Stimulated activated naive B cell treated with anti-CD40 and anti-IgM and Interleukin-4, amounts not matched to agents 10 μg/mL and 1 μg/mL and 100 μg/mL, for 72 hours (primary cell): ENCODE measurements around the gene BDKRB2.

Experiments
- ATAC-seq, 2 donors: fragments of 150-1000 bp; cut with Tn5 transposase; replicated peaks; 2 replicates each; pipeline ENCODE4 v1.10.0; 2021; ENCODE audit warnings: moderate library complexity in 1 of 2
- DNase-seq: peaks from one replicate; pipeline ENCODE4 v3.0.0; 2021
- H3K27ac Mint-ChIP-seq: one replicate; pipeline ENCODE4 v1.8.0; 2022; ENCODE audit warnings: mild to moderate bottlenecking, mixed read lengths
- H3K27me3 Mint-ChIP-seq, 2 donors: one replicate each; pipeline ENCODE4 v1.8.0; 2022; ENCODE audit warnings: mixed read lengths in 2 of 2
- H3K36me3 Mint-ChIP-seq, 2 donors: one replicate each; pipeline ENCODE4 v1.8.0; 2022; ENCODE audit warnings: mixed read lengths in 2 of 2, mild to moderate bottlenecking in 1 of 2
- H3K4me1 Mint-ChIP-seq, 2 donors: one replicate each; pipeline ENCODE4 v1.8.0; 2022; ENCODE audit warnings: mixed read lengths in 2 of 2, mild to moderate bottlenecking in 1 of 2
- H3K4me3 Mint-ChIP-seq, 2 donors: one replicate each; pipeline ENCODE4 v1.8.0; 2022; ENCODE audit warnings: mild to moderate bottlenecking in 2 of 2, mixed read lengths in 2 of 2, moderate library complexity in 1 of 2
- H3K9me3 Mint-ChIP-seq, 2 donors: one replicate each; pipeline ENCODE4 v1.8.0; 2022; ENCODE audit warnings: mixed read lengths in 2 of 2, mild to moderate bottlenecking in 1 of 2

The BDKRB2 gene

GRCh38 chr14:96252999-96253539 lies 48.4 kb downstream of the BDKRB2 start:
- no peak overlapping the region for H3K27ac Mint-ChIP-seq
- no peaks in the 10 kb centered on the region for H3K9me3 Mint-ChIP-seq
- DNase-seq: no peak
- peaks cover 48 to 56% of the 10 kb centered on the region in 2 donors for H3K27me3 Mint-ChIP-seq
- no peak overlapping the region for H3K4me3 Mint-ChIP-seq
- H3K4me1 Mint-ChIP-seq: no peaks in the 10 kb centered on the region
- no peak for ATAC-seq
- no peaks in the 10 kb centered on the region for H3K36me3 Mint-ChIP-seq

GRCh38 chr14:96254687-96255086 lies 50.0 kb downstream of the BDKRB2 start:
- H3K27me3 Mint-ChIP-seq: peaks cover 40 to 50% of the 10 kb centered on the region in 2 donors
- H3K9me3 Mint-ChIP-seq: no peaks in the 10 kb centered on the region
- no peak overlapping the region for H3K4me3 Mint-ChIP-seq
- H3K27ac Mint-ChIP-seq: no peak overlapping the region
- H3K4me1 Mint-ChIP-seq: no peaks in the 10 kb centered on the region
- no peaks in the 10 kb centered on the region for H3K36me3 Mint-ChIP-seq
- DNase-seq: no peak
- no peak for ATAC-seq

GRCh38 chr14:96255501-96256366 lies 51.1 kb downstream of the BDKRB2 start, which contains the start of gene BDKRB1:
Gene BDKRB1, plus strand, starts transcription at chr14:96256210. Its CDS starts 7,473 bp downstream, at chr14:96263683.
- Mint-ChIP-seq H3K27ac (no peak within 1 kb of the TSS), H3K27me3 (peaks cover 41 to 57% of the 10 kb centered on the region in 2 donors), H3K4me3 (no peak within 1 kb of the TSS), H3K9me3 (no peaks in the 10 kb centered on the region), H3K36me3 (no peaks in the 10 kb centered on the region), H3K4me1 (no peaks in the 10 kb centered on the region)
- DNase-seq: no peak
- ATAC-seq: no peak

- Mint-ChIP-seq H3K9me3 (no peaks in the 10 kb centered on the region), H3K36me3 (no peaks in the 10 kb centered on the region), H3K4me3 (no peak overlapping the region), H3K27ac (no peak overlapping the region), H3K4me1 (no peaks in the 10 kb centered on the region), H3K27me3 (peaks cover 43 to 61% of the 10 kb centered on the region in 2 donors)
- DNase-seq (no peak), ATAC-seq (no peak)
These were observed 51.8 kb downstream of the BDKRB2 start for GRCh38 chr14:96256407-96256806.

- no peak overlapping the region for H3K4me3 Mint-ChIP-seq
- H3K36me3 Mint-ChIP-seq: no peaks in the 10 kb centered on the region
- no peaks in the 10 kb centered on the region for H3K9me3 Mint-ChIP-seq
- ATAC-seq (no peak), DNase-seq (no peak)
- no peaks in the 10 kb centered on the region for H3K4me1 Mint-ChIP-seq
- no peak overlapping the region for H3K27ac Mint-ChIP-seq
- peaks cover 41 to 54% of the 10 kb centered on the region in 2 donors for H3K27me3 Mint-ChIP-seq
These were observed 52.4 kb downstream of the BDKRB2 start for GRCh38 chr14:96257056-96257455.

- no peaks in the 10 kb centered on the region for H3K9me3 Mint-ChIP-seq
- DNase-seq (no peak), ATAC-seq (no peak)
- no peak overlapping the region for H3K27ac Mint-ChIP-seq
- no peak overlapping the region for H3K4me3 Mint-ChIP-seq
- peaks cover 37 to 46% of the 10 kb centered on the region in 2 donors for H3K27me3 Mint-ChIP-seq
- H3K4me1 Mint-ChIP-seq: no peaks in the 10 kb centered on the region
- H3K36me3 Mint-ChIP-seq: no peaks in the 10 kb centered on the region
These were observed 53.3 kb downstream of the BDKRB2 start for GRCh38 chr14:96257900-96258299.

- H3K4me1 Mint-ChIP-seq: no peaks in the 10 kb centered on the region
- DNase-seq (no peak), ATAC-seq (no peak)
- peaks cover 21 to 23% of the 10 kb centered on the region in 2 donors for H3K27me3 Mint-ChIP-seq
- H3K4me3 Mint-ChIP-seq: no peak overlapping the region
- no peaks in the 10 kb centered on the region for H3K36me3 Mint-ChIP-seq
- H3K9me3 Mint-ChIP-seq: no peaks in the 10 kb centered on the region
- H3K27ac Mint-ChIP-seq: no peak overlapping the region
These were observed 55.7 kb downstream of the BDKRB2 start for GRCh38 chr14:96260341-96260821.

- no peak overlapping the region for H3K27ac Mint-ChIP-seq
- H3K9me3 Mint-ChIP-seq: no peaks in the 10 kb centered on the region
- H3K27me3 Mint-ChIP-seq: peaks cover 26 to 27% of the 10 kb centered on the region in 2 donors
- no peak overlapping the region for H3K4me3 Mint-ChIP-seq
- H3K4me1 Mint-ChIP-seq: no peaks in the 10 kb centered on the region
- H3K36me3 Mint-ChIP-seq: no peaks in the 10 kb centered on the region
- ATAC-seq (no peak), DNase-seq (no peak)
These were observed 56.4 kb downstream of the BDKRB2 start for GRCh38 chr14:96261053-96261452.

- ATAC-seq (no peak), DNase-seq (no peak)
- Mint-ChIP-seq H3K4me3 (no peak overlapping the region), H3K9me3 (no peaks in the 10 kb centered on the region), H3K27me3 (peaks cover 32 to 36% of the 10 kb centered on the region in 2 donors), H3K4me1 (no peaks in the 10 kb centered on the region), H3K36me3 (no peaks in the 10 kb centered on the region), H3K27ac (no peak overlapping the region)
These were observed 57.4 kb downstream of the BDKRB2 start for GRCh38 chr14:96261772-96262655.

GRCh38 chr14:96263347-96264199 lies 58.9 kb downstream of the BDKRB2 start:
- H3K4me3 Mint-ChIP-seq: no peak overlapping the region
- DNase-seq (no peak), ATAC-seq (no peak)
- H3K36me3 Mint-ChIP-seq: no peaks in the 10 kb centered on the region
- peaks cover 29 to 31% of the 10 kb centered on the region in 2 donors for H3K27me3 Mint-ChIP-seq
- H3K27ac Mint-ChIP-seq: no peak overlapping the region
- no peaks in the 10 kb centered on the region for H3K4me1 Mint-ChIP-seq
- no peaks in the 10 kb centered on the region for H3K9me3 Mint-ChIP-seq

- Mint-ChIP-seq H3K4me1 (no peaks in the 10 kb centered on the region), H3K27ac (no peak overlapping the region), H3K4me3 (no peak overlapping the region), H3K27me3 (peaks cover 29 to 32% of the 10 kb centered on the region in 2 donors), H3K36me3 (no peaks in the 10 kb centered on the region), H3K9me3 (no peaks in the 10 kb centered on the region)
- no peak for ATAC-seq
- DNase-seq: no peak
These were observed 59.5 kb downstream of the BDKRB2 start for GRCh38 chr14:96264200-96264553.

- no peaks in the 10 kb centered on the region for H3K9me3 Mint-ChIP-seq
- H3K36me3 Mint-ChIP-seq: no peaks in the 10 kb centered on the region
- ATAC-seq: no peak
- DNase-seq: no peak
- H3K4me3 Mint-ChIP-seq: no peak overlapping the region
- no peaks in the 10 kb centered on the region for H3K4me1 Mint-ChIP-seq
- no peak overlapping the region for H3K27ac Mint-ChIP-seq
- peaks cover 29 to 38% of the 10 kb centered on the region in 2 donors for H3K27me3 Mint-ChIP-seq
These were observed 60.2 kb downstream of the BDKRB2 start for GRCh38 chr14:96264853-96265252.

GRCh38 chr14:96265383-96266095 lies 60.9 kb downstream of the BDKRB2 start:
- DNase-seq (no peak), ATAC-seq (no peak)
- no peak overlapping the region for H3K27ac Mint-ChIP-seq
- no peak overlapping the region for H3K4me3 Mint-ChIP-seq
- no peaks in the 10 kb centered on the region for H3K9me3 Mint-ChIP-seq
- H3K4me1 Mint-ChIP-seq: no peaks in the 10 kb centered on the region
- peaks cover 24 to 38% of the 10 kb centered on the region in 2 donors for H3K27me3 Mint-ChIP-seq
- H3K36me3 Mint-ChIP-seq: no peaks in the 10 kb centered on the region
